HEK293 (cell line): ENCODE data around the gene SEC62.

Experiments used
- CTCF ChIA-PET: fragments of 350-600 bp; formaldehyde crosslinking; extraction: SDS; loops from one replicate; lab custom pipeline; 2021; ENCODE audit warnings: antibody characterized with exemption; lab: Yijun Ruan, JAX
- POLR2A ChIA-PET: fragments of 300-600 bp; formaldehyde crosslinking; extraction: SDS; loops from one replicate; lab custom pipeline; 2020; ENCODE audit warnings: antibody characterized with exemption, inconsistent platforms; lab: Yijun Ruan, JAX
- H3K27ac ChIP-seq: fragments of 200-500 bp; sonication (Bioruptor generic); 2 replicates; pipeline ENCODE4 v1.5.1; 2014; ENCODE audit warnings: low read depth, low read length, control low read depth, inconsistent platforms; ENCODE audit errors: extremely low read depth
- H3K36me3 ChIP-seq, 2 experiments: fragments of 200-500 bp in 1 of 2; sonication (Bioruptor generic) in 1 of 2; 1 replicate in 1 of 2; 2 replicates in 1 of 2; pipeline ENCODE4 v1.5.1; 2014 to 2017; ENCODE audit warnings: inconsistent platforms in 2 of 2, low read length in 2 of 2; ENCODE audit not compliant: control insufficient read depth in 2 of 2, insufficient read depth in 1 of 2
- H3K4me1 ChIP-seq: fragments of 200-500 bp; sonication (Bioruptor generic); 2 replicates; pipeline ENCODE4 v1.5.1; 2014; ENCODE audit warnings: mild to moderate bottlenecking, low read length, inconsistent platforms; ENCODE audit not compliant: control insufficient read depth, insufficient read depth
- H3K4me3 ChIP-seq: 2 replicates; pipeline ENCODE4 v1.5.1; 2011; ENCODE audit warnings: low read depth, mild to moderate bottlenecking, control low read depth, low read length, moderate library complexity
- H3K9me3 ChIP-seq: fragments of 200-500 bp; sonication (Bioruptor generic); 2 replicates; pipeline ENCODE4 v1.5.1; 2014; ENCODE audit warnings: low read depth, low read length, inconsistent platforms; ENCODE audit not compliant: control insufficient read depth, insufficient read depth
- MZF1 ChIP-seq: fragments of 450-650 bp; formaldehyde crosslinking; IDR thresholded peaks from 2 replicates; pipeline ENCODE4 v1.5.1; 2017; ENCODE audit warnings: missing biosample characterization, missing genetic modification characterization, borderline replicate concordance
- SCRT1 ChIP-seq: fragments of 450-650 bp; formaldehyde crosslinking; IDR thresholded peaks from 2 replicates; pipeline ENCODE4 v1.5.1; 2016; ENCODE audit warnings: missing biosample characterization, missing genetic modification characterization, borderline replicate concordance
- SCRT2 ChIP-seq: fragments of 450-650 bp; formaldehyde crosslinking; IDR thresholded peaks from 2 replicates; pipeline ENCODE4 v1.5.1; 2016; ENCODE audit warnings: missing biosample characterization, missing genetic modification characterization
- YY2 ChIP-seq: fragments of 450-650 bp; formaldehyde crosslinking; IDR thresholded peaks from 2 replicates; pipeline ENCODE4 v1.5.1; 2016; ENCODE audit warnings: missing biosample characterization, missing genetic modification characterization
- ZFP37 ChIP-seq: fragments of 450-650 bp; formaldehyde crosslinking; IDR thresholded peaks from 2 replicates; pipeline ENCODE4 v1.5.1; 2016; ENCODE audit warnings: missing biosample characterization, missing genetic modification characterization
- ZNF121 ChIP-seq: fragments of 450-650 bp; formaldehyde crosslinking; IDR thresholded peaks from 2 replicates; pipeline ENCODE4 v1.5.1; 2016; ENCODE audit warnings: missing biosample characterization, missing genetic modification characterization
- ZNF148 ChIP-seq: fragments of 450-650 bp; formaldehyde crosslinking; IDR thresholded peaks from 2 replicates; pipeline ENCODE4 v1.5.0; 2017; ENCODE audit warnings: missing biosample characterization, missing genetic modification characterization, borderline replicate concordance
- ZNF248 ChIP-seq: fragments of 450-650 bp; formaldehyde crosslinking; IDR thresholded peaks from 2 replicates; pipeline ENCODE4 v1.5.1; 2017; ENCODE audit warnings: missing biosample characterization, missing genetic modification characterization
- ZNF404 ChIP-seq: fragments of 450-650 bp; formaldehyde crosslinking; IDR thresholded peaks from 2 replicates; pipeline ENCODE4 v1.5.1; 2017; ENCODE audit warnings: missing biosample characterization, missing genetic modification characterization
- ZNF580 ChIP-seq: fragments of 450-650 bp; formaldehyde crosslinking; IDR thresholded peaks from 2 replicates; pipeline ENCODE4 v1.5.1; 2016; ENCODE audit warnings: missing biosample characterization, missing genetic modification characterization
- ZNF623 ChIP-seq: fragments of 450-650 bp; formaldehyde crosslinking; IDR thresholded peaks from 2 replicates; pipeline ENCODE4 v1.5.1; 2016; ENCODE audit warnings: missing biosample characterization, missing genetic modification characterization
- ZNF626 ChIP-seq: fragments of 450-650 bp; sonication (Bioruptor Pico); formaldehyde crosslinking; IDR thresholded peaks from 2 replicates; pipeline ENCODE4 v1.5.1; 2018; ENCODE audit warnings: missing biosample characterization, missing genetic modification characterization, inconsistent platforms
- ZNF701 ChIP-seq: fragments of 450-650 bp; formaldehyde crosslinking; IDR thresholded peaks from 2 replicates; pipeline ENCODE4 v1.5.1; 2016; ENCODE audit warnings: missing biosample characterization, missing genetic modification characterization
- TF ChIP-seq, protein P1 (sequence below): fragments of 450-650 bp; IDR thresholded peaks from 2 replicates; pipeline ENCODE4 v1.5.1; 2018; ENCODE audit warnings: missing biosample characterization, missing genetic modification characterization
- TF ChIP-seq, protein P2 (sequence below): fragments of 450-650 bp; formaldehyde crosslinking; optimal IDR thresholded peaks from 2 replicates; pipeline ENCODE3; 2016; ENCODE audit warnings: missing biosample characterization, mild to moderate bottlenecking, missing genetic modification characterization
- TF ChIP-seq, protein P3 (sequence below): sonication (generic); formaldehyde crosslinking; IDR thresholded peaks from 2 replicates; pipeline ENCODE4 v1.8.1; 2022; ENCODE audit warnings: mild to moderate bottlenecking, moderate library complexity, missing genetic modification reagents

SEC62 gene

GRCh38 chr3:170000051-170000450 lies 33.4 kb downstream of the SEC62 start (continued):
- TF ChIP-seq ZNF148, result no peak
- TF ChIP-seq, protein P1, sequence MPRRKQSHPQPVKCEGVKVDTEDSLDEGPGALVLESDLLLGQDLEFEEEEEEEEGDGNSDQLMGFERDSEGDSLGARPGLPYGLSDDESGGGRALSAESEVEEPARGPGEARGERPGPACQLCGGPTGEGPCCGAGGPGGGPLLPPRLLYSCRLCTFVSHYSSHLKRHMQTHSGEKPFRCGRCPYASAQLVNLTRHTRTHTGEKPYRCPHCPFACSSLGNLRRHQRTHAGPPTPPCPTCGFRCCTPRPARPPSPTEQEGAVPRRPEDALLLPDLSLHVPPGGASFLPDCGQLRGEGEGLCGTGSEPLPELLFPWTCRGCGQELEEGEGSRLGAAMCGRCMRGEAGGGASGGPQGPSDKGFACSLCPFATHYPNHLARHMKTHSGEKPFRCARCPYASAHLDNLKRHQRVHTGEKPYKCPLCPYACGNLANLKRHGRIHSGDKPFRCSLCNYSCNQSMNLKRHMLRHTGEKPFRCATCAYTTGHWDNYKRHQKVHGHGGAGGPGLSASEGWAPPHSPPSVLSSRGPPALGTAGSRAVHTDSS (tag by site-specific recombination), result no peak
- TF ChIP-seq, all 188 proteins: peak for 0

- TF ChIP-seq, protein P2, sequence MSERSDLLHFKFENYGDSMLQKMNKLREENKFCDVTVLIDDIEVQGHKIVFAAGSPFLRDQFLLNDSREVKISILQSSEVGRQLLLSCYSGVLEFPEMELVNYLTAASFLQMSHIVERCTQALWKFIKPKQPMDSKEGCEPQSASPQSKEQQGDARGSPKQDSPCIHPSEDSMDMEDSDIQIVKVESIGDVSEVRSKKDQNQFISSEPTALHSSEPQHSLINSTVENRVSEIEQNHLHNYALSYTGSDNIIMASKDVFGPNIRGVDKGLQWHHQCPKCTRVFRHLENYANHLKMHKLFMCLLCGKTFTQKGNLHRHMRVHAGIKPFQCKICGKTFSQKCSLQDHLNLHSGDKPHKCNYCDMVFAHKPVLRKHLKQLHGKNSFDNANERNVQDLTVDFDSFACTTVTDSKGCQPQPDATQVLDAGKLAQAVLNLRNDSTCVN (tag by site-specific recombination), result no peak
- TF ChIP-seq SCRT2 (no peak), ZNF404 (no peak), ZNF626 (tag by site-specific recombination) (no peak), SCRT1 (no peak), ZNF121 (no peak), MZF1 (tag by site-specific recombination) (no peak)
Observed at GRCh38 chr3:170002231-170002630, 35.6 kb downstream of the SEC62 start.

GRCh38 chr3:170002879-170003278 lies 36.3 kb downstream of the SEC62 start:
- no peaks in the 10 kb centered on the region for H3K9me3 ChIP-seq
- H3K4me3 ChIP-seq, result no peak overlapping the region
- H3K4me1 ChIP-seq, result no peaks in the 10 kb centered on the region
- TF ChIP-seq, protein P1 (tag by site-specific recombination), result no peak
- TF ChIP-seq ZNF404, result no peak
- TF ChIP-seq ZNF623, result no peak
- TF ChIP-seq ZFP37 (tag by site-specific recombination), result no peak
- H3K27ac ChIP-seq, result no peak overlapping the region
- ChIA-PET CTCF (interaction anchor here (0.6 kb wide), 1 partner anchor 25 kb away, joined by 4 read pairs; no protein-coding TSS in a partner anchor), POLR2A (no interaction called here)
- peaks cover 0 to 5% of the 10 kb centered on the region in 2 experiments; a peak in 1 of 3 replicates for H3K36me3 ChIP-seq

More at GRCh38 chr3:170002231-170002630, 35.6 kb downstream of the SEC62 start:
- Histone ChIP-seq H3K9me3 (no peaks in the 10 kb centered on the region), H3K4me1 (no peaks in the 10 kb centered on the region), H3K4me3 (no peak overlapping the region), H3K36me3 (peaks cover 0 to 7% of the 10 kb centered on the region in 2 experiments; a peak in 1 of 3 replicates), H3K27ac (no peak overlapping the region)
- POLR2A ChIA-PET, result no interaction called here
- CTCF ChIA-PET, result no interaction called here

GRCh38 chr3:170003881-170004356 lies 37.3 kb downstream of the SEC62 start:
- CTCF ChIA-PET, result no interaction called here
- Histone ChIP-seq H3K36me3 (peaks cover 0 to 5% of the 10 kb centered on the region in 2 experiments; a peak in 1 of 3 replicates), H3K27ac (no peak overlapping the region), H3K9me3 (no peaks in the 10 kb centered on the region), H3K4me3 (no peak overlapping the region), H3K4me1 (no peaks in the 10 kb centered on the region)
- POLR2A ChIA-PET, result no interaction called here
- no peak for TF ChIP-seq ZNF248 (tag by site-specific recombination)
- TF ChIP-seq ZNF580 (tag by site-specific recombination), result no peak
- no peak for TF ChIP-seq YY2 (tag by site-specific recombination)
- TF ChIP-seq ZNF701, result no peak
- TF ChIP-seq, protein P3, sequence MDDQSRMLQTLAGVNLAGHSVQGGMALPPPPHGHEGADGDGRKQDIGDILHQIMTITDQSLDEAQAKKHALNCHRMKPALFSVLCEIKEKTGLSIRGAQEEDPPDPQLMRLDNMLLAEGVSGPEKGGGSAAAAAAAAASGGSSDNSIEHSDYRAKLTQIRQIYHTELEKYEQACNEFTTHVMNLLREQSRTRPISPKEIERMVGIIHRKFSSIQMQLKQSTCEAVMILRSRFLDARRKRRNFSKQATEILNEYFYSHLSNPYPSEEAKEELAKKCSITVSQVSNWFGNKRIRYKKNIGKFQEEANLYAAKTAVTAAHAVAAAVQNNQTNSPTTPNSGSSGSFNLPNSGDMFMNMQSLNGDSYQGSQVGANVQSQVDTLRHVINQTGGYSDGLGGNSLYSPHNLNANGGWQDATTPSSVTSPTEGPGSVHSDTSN (CRISPR knock-in tag), result no peak
